Measurements from ENCODE around the gene CDON. TPM values are rescaled to one million over a fixed set of nuclear protein-coding genes. Genes with fewer than 3 reads are reported as not detected.
"Not testable (repeated sequence)": the region's sequence is repeated elsewhere in the genome, so short reads cannot be mapped to it uniquely, and the experiment has no call there.

CDON gene
- total RNA-seq, 1 donor from 2014 or later, result 12.0 TPM

DNA sequence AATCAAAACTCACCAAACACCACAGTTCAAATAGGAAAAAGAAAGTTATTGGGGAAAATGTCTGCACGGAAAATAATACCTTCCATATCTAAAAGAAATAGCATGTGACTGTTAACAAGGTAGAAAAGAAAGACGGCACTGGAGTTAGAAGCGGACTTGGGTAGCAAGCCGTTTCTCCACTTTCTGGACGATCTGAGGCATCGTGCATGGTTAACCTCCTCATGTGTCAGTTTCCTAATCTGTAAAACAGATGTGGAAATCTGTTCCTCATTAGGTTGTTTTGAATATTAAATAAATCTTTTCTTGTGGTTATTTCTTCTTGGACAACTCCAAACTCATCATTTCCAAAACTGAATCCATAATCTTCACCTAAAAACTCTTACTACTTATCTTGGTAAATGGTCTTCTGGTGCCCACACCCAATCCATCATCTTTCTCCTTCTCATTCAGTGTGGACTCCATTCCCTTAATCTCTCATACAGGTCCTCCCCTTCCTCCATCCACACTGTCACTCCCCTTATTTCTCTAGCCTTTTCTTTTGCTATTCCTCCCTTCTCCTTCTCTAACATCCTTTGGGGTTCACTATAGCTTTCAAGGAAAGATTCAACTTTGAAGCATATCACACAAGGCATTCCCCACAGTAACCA is 63.3 kb downstream of the CDON start:
- no peak for DNase-seq (ENCODE audit: low spot score)

DNA sequence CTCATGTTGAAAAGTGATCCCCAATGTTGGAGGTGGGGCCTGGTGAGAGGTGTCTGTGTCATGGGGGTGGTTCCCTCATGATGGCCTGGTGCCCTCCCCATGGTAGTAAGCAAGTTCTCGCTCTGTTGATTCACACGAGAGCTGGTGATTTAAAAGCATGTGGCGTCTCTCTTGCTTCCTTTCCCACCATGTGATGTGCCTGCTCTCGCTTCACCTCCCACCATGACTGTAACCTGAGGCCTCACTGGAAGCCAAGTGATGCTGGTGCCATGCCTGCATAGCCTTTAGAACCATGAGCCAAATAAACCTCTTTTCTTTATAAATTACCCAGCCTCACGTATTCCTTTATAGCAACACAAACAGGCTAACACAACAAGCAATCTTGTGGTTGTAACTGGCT is 64.4 kb downstream of the CDON start:
- no peak for DNase-seq (ENCODE audit: low spot score)

DNA sequence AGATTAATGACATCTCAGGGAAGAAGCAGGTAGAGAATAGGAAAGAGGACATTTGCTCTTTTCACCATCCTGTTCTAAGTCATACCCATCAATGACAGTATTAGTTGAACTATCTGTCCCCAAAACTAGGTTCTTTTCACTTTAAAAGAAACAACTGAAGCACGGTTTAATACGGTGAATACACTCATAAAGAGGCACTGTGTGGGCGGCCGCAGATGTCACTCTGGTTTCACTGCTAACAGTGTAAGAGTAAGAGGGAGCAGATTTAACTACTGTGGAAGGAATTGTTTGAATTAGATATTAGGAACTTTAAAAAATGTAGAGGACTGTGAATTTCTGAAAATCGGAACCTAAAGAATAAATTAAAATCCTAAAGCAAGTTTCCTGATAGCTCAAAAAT is 67.4 kb downstream of the CDON start:
- DNase-seq (ENCODE audit: low spot score), result no peak

DNA sequence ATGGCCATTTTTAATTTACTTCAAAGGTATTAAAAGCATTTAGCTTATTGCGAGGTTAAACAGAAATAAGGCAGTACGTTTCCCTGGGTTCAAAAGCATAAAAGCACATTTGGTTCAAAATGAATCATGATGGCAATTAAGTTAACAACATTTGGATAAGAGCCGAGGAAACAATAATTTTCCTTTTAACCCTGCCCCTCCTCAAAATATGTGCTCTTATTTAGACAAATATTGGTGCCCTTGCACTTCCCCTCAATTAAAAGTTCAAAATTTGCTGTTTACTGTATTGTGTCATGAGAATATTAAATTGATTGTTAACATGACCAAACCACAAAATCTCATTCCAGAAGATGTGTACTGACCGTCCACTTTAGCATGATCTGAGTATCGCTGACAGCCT is 68.2 kb downstream of the CDON start:
- no peak for DNase-seq (ENCODE audit: low spot score)

DNA sequence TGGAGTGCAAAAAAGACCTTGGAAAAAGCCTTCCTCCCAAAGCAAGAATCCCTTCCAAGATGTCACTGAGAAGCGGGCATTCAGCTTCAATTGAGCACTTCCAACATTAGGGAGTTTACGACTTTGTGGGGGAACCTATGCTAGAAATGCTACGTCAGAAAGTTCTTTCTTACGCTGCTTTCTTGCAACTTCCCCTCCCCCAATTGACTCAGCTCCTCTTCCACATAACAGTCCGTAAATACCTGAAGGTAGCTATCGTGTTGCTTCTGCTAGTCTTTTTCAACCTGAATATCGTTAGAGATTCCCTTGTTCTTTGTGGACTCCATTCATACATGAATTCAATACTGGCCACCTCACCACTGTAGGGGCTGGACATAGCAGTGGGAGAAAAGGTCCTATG is 69.8 kb downstream of the CDON start:
- DNase-seq (ENCODE audit: low spot score), result no peak

- no peak for DNase-seq (ENCODE audit: low spot score)
Measured at GRCh38 chr11:125990244-125990643, 72.4 kb downstream of the CDON start.

DNA sequence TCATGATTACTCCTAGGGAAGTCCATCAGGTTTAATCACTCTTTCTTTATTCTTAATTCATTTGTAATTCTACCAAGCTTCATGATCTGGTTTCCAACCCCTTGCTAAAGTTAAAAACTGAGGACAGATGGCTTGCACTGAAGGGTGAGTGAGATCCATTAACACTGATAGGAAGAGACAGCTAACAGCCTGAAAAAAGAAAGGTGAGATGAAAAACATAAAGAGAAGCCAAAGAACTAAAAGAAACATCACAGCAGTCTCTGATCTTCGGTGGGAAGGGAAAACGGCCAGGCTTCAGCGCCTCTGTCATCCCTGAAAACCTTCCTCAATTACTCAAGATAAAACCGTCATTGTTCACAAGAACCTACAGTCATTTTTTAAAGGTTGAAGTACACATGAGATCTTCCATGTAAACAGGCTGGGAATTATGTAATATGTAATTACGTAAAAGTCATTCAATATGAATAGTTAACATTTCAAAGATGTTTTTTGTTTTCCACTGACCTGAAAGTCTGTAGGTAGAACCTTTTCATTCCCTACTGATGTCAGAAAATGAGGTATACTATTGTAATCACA is 75.5 kb downstream of the CDON start:
- no peak for DNase-seq (ENCODE audit: low spot score)

DNA sequence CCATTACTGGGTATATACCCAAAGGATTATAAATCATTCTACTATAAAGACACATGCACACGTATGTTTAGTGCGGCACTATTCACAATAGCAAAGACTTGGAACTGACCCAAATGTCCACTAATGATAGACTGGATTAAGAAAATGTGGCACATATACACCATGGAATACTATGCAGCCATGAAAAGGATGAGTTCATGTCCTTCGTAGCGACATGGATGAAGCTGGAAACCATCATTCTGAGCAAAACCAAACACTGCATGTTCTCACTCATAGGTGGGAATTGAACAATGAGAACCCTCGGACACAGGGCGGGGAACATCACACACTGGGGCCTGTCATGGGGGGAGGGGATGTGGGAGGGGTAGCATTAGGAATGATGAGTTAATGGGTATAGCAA is 76.7 kb downstream of the CDON start:
- not testable (repeated sequence) for DNase-seq (ENCODE audit: low spot score)

DNA sequence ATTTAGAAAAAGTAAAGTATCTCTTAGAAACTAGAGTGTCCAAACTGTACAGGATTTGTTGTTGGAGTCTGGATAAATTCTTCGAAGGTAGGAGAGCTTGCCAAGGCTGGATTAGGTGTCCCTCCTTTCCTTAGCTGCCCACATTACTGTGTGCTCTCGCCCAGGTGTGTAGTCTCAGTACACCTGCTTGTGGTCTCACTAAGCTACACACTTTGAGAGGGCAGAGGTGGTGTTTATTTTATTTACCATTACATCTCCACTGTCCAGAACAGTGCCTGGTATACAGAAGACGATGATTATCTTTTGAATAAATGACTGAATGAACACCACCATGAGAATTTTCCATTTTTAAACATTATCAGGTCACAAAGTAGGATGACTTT is 80.3 kb downstream of the CDON start:
- no peak for DNase-seq (ENCODE audit: low spot score)

- no peak for DNase-seq (ENCODE audit: low spot score)
Measured at GRCh38 chr11:125980436-125980835, 82.2 kb downstream of the CDON start.

DNA sequence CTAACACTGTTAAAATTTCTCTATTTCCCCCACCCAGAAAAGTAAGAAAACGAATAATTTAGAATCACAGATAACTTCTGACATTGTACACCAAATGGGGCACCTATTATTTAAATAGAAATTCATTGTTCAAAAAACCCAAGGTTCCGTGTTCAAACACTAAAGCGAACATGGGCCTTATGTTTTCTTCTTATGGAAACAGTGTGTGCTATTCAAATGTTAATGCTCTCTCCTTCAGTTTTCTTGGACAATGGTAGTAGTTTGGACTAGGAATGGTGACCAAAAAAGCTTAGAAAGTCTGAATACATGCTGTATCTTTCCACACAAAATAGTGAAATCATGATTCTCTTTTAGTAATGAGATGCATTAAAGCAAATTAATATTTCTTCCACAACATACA is 83.2 kb downstream of the CDON start:
- no peak for DNase-seq (ENCODE audit: low spot score)

- DNase-seq (ENCODE audit: low spot score), result no peak
Measured at GRCh38 chr11:125978778-125979407, 83.8 kb downstream of the CDON start.

DNA sequence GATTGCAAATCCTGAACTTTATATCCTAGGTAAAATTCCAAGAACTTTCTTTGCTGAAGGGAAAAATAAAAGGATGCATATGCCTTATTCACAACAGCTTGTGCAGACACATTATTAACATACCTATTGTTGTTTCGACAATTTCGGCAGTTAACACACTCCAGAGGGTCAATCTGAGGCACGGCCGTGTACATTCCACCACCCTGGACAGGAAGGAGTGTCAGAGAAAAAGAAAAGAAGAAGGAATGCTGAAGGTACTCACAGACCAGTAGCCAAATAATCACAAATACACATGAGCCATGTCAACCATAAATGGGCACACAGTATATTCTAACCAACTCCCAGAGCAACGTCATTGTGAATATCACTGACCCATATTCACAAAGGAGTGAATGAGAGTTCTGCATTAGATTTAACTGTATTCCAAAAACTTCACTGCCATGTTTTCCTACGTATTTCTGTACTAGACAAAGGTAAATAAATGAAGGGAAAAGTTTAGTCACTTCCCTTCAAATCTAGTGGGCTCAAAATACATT is 84.4 kb downstream of the CDON start:
- DNase-seq (ENCODE audit: low spot score), result no peak

DNA sequence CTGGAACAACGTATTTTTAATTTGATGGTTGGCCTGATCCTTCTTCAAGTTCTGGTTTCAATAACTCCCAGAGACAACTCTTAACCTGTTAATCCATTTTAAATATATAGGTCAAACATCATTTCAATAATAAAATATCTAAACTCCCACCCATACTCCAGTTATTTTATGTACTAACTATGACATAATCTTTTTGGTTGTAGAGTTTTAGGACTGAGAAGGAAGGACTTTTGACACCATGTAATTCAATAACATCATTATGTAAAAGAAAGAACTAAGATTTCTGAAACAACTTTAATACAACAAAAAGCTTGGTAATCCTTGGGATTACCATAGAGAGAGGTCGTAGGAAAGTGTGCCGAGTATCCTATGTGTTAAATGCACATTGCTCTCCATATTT is 85.3 kb downstream of the CDON start:
- no peak for DNase-seq (ENCODE audit: low spot score)

DNA sequence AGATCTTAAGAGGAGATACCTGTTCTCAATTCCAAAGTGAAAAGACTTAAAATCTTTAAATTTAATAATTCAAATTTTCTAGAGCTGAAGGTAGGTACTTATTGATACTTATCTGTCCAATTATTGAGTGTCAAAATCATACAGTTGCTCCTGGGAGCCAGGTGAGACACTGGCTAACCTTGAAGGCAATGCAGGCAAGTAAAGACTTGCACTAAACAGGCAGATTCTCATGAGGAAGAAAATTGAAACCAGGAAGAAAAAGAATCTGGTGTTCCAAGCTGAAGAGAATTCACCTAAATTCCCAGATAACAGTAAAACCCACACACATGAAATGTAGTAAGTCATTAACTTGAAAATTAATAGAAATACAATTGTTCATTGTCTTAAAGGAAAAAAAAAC is 86.5 kb downstream of the CDON start:
- DNase-seq (ENCODE audit: low spot score), result no peak

DNA sequence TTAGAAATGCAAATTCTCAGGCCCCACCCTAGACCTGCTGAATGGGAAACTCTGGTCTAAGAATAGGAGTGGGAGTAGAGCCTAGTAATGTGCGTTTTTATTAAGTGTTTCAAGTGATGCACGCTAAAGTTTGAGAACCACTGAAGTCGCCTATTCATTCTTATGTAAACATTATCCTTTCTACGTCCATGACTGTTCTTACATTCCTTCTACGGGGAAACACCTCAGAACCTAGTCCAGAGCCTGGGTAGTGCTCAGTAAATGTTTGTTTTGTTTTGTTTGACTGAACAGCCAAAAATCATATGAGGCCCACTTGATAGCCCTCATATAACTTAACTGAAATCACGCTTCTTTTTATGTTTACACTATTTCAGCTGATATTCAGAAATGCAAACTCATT is 87.0 kb downstream of the CDON start:
- no peak for DNase-seq (ENCODE audit: low spot score)

DNA sequence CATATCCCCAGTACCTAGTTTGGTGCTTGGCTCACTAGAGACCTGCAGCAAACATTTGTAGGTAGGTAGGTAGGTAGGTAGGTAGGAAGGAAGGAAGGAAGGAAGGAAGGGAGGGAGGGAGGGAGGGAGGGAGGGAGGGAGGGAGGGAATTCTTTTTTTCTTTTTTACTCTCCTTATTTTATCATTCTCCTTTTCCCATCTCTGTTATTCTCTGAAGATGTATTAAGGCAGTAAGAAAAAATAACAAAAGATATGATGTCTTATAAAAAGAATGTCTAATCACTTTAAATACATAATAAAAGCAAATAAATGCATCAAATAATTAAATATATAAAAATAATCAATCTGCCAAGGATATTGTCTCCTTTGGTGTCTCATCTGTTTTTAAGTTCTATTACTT is 88.4 kb downstream of the CDON start:
- DNase-seq (ENCODE audit: low spot score), result no peak

DNA sequence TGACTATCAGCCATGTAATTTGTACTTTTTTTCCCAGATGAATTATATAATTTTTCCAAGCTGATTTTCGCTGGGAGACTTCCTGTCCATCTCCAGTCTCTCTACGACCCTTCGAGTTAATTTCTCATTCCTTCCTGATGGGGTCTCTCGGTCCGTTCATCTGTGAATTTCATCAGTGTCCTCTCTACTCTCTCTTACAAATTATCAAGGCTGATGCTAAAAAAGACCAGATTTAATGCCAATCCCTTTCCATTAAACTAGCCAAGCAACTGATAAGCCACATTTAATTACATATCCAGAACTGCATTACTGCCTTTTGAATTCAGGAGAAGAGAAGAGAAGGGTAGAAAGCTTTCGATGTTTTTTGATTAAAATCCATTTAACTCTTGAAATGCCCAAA is 91.0 kb downstream of the CDON start:
- DNase-seq (ENCODE audit: low spot score), result no peak

DNA sequence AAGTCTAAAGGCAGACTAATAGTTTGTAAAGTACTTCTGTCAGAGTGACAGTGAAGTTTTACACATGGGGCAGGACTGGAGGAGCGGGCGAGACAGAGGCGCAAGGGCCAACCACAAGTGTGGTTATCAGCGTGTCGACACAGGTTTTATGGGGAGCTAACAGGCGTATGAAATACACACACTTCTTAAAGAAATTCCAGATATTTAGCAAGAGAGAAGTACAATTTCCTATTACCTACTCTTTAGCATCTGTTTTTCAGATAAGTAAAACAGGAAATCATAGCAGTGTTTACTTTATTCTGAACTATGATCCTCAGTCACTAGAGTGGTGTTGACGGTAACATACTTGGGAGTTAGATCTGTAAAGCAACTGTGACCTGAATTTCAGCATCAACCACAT is 94.3 kb downstream of the CDON start:
- DNase-seq (ENCODE audit: low spot score), result no peak

GRCh38 chr11:125967515-125967914 is 95.2 kb downstream of the CDON start:
- no peak for DNase-seq (ENCODE audit: low spot score)

DNA sequence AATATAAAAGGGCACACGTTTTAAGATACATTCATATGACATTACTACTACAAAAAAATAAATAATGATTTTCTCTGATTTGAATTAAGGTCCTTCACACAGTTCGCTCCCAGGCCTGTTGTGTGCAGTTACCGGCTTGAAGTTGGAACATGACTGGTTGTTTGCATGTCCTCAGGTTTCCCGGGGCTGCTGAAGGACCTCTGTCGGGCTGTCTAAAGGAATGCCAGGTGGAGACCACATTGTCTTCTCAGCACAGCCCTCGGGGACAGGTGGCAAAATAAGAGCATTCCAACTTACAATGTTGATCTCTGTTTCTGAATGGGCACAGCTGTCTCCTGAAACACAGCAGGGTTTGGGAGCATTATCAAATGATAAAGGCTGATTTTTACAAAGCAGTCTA is 101.9 kb downstream of the CDON start:
- DNase-seq (ENCODE audit: low spot score), result no peak

GRCh38 chr11:125959931-125960330 is 102.7 kb downstream of the CDON start:
- no peak for DNase-seq (ENCODE audit: low spot score)

GRCh38 chr11:125959511-125959910 is 103.2 kb downstream of the CDON start:
- DNase-seq (ENCODE audit: low spot score), result no peak
